CD1c-positive myeloid dendritic cell (primary cell): ENCODE data around the gene LRRC72.
A peak's percentile ranks its signal among the peaks of the same experiment; 100 is the strongest.
"Not testable (repeated sequence)": the region's sequence is repeated elsewhere in the genome, so short reads cannot be mapped to it uniquely, and the experiment has no call there.

Experiments
- DNase-seq: peaks from one replicate; pipeline ENCODE4 v3.0.0-alpha.2; 2016; ENCODE audit errors: extremely low spot score

The LRRC72 gene

DNA sequence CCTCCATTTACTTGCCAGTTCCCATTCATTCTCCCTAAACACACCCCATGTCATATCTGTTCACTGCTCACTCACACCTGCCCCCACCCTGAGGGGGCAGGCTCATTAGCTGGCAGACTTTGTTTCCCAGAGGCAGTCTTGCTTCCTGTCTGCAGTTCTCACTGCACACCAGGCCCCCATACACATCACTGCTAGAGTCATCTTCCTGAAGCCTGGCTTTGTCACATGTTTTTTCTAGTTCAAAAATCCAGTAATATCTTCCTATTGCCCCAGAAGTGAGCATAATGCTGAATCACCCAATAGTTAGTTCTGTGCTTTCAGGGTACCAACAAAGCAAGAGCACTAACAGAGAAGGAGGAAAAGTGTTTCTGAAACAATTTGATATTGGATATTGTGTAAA, 1.9 kb downstream of the LRRC72 start:
- no peak for DNase-seq

DNA sequence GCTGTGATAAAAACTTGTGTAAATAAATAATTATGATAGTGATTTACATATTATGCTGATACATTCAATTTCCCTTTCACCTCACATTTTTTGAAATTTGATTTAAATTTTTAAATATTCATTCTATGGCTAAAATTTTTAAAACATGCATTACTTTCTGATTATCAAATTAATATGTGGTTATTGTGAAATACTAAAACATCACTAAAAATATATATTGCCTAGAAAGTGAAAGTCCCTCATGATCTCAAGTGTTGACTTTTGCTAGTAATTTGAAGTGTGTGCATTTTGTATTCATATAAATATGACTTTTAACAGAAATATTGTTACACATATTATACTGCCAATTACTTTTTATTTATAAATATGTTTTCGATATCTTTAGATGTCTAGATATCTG, 3.1 kb downstream of the LRRC72 start:
- no peak for DNase-seq

DNA sequence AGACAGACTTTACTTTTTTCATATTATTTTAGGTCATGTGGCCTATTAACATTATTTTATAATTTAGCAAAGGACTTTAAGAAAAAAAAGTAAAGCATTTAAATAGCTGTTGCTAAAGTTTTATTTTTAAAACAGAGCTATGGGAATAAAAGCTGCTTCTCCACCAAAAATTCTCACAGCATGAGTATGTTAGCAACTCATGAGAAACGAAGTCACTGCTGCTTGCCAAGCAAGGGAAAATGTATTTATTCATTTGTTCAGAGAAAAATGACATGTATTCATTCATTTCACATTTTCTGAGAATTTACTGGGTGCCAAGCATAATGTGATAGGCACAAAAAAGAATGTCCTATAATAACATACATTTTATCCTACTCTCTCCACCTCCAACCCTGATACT, 5.1 kb downstream of the LRRC72 start:
- DNase-seq, result no peak

DNA sequence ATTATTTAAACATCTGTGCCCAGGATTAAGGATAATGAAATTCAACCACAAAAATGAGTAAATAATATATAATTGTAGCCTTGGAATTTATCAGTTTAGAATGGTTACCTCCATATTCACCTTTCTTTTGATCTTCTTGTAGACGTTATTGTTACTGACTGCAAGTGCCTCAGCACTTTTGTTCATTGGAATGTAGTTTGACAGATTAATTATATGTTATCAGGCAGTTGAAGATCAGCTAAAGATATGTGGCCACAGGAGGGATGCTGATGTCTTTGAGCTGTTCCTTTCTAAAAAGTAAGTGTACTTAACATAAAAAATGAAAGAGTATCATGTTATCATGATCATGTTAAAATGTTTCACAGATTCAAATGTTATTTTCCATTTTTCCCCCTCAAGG, 5.6 kb downstream of the LRRC72 start:
- DNase-seq, result no peak

DNA sequence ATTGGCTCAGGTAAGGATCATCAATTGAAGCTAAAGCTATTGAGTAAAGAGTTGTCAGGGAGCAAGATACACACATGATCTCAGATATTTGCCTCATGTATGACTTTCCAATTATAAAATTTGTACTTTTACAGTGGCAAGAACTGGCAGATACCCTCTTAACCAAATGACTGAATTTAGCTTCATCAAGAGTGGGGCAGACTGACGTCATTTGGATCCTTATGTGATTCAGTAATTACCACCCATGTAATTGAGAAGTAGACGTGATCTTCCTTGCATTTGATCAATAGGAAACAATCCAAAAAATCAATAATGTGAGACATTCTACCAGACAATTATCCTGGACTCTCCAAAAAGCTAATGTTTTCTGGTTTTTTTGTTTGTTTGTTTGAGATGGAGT, 8.9 kb downstream of the LRRC72 start:
- DNase-seq, result no peak

DNA sequence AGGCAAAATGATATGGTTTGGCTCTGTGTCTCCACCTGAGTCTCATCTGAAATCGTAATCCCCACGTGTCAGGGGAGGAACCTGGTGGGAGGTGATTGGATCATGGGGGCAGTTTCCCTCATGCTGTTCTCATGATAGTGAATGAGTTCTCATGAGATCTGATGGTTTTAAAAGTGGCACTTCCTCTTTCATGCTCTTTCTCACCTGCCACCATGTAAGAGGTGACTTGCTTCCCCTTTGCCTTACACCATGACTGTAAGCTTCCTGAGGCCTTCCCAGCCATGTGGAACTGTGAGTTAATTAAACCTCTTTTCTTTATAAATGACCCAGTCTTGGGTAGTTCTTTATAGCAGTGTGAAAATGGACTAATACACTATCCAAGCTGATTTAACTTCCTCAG, 13.9 kb downstream of the LRRC72 start:
- DNase-seq, result not testable (repeated sequence)

DNA sequence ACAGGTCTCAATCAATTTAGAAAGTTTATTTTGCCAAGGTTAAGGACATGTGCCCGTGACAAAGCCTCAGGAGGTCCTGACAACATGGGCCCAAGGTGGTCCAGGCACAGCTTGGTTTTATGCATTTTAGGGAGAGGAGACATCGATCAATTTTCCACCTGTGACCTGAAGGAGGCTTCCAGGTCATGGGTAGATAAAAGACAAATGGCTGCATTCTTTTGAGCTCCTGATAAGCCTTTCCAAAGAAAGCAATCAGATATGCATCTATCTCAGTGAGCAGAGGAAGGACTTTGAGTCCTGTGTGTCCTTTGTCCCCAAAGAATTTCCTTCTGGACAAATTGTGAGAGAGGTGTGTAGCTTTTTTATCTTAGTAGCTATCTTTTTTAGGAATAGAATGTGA, 15.8 kb downstream of the LRRC72 start:
- DNase-seq, result no peak

DNA sequence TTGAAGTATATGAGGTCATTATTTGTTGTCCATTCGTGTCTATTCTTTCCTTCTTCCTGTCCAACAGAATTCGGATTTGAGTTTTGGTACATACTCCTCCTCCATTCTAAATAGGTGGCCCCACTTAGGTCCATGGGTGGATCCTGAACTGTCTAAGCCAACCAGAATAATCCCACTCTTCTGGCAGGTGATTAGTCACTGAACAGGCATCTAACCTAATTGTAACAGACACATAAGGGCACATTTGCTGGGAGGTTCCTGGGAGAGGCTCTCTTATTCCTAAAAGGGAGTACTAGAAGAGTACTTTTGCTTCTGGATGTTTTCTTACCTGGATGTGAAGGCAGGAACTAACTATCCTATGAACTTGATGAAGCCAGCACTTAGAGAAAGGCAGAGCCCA, 16.8 kb downstream of the LRRC72 start:
- DNase-seq, result no peak

DNA sequence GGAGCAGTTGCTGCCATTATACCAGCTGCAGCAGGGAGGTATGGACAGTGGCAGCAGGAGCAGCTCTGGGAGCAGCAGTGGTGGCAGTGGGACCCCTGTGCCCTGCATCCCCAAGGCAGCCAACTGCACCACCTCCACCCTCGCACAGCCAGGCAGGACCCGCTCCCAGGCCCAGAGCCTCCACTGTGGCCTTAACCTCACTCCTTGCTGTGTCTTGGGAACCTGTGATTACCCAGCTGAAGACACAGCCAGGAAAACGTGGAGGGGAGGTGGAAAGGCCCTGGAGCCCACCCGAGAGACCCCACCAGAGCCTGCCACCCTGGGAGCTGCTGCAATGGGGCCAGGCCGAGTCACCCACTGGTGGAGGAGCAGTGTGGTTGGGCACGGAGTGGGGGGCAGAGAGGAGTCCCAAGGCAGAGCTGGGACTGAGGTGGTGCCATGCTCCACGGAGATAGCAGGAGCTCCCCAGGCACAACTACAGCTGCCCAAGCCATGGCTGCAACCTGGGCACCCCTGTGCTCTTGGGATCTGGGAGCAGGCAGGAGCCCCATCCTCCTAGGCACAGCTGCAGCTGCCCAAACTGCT, 20.4 kb downstream of the LRRC72 start:
- no peak for DNase-seq

DNA sequence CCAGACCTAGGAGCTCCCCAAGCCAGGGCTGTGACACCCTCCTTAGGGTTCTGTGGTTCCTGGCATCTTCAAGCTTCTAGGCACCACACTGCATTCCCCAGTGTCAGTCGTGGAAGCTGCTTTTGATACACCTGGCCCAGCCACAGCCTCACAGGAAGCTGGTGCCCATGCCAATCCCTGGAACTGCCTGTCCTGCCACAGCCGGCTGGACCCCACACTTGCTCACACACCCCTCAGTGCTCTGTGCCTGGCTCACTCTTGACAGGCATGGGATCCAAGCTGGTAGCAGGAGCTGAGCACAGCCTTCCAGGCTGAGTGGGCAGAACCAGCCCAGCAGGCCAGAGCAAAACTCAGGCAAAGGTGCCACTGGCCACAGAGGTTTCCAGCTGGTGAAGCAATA, 21.8 kb downstream of the LRRC72 start:
- DNase-seq, result no peak

DNA sequence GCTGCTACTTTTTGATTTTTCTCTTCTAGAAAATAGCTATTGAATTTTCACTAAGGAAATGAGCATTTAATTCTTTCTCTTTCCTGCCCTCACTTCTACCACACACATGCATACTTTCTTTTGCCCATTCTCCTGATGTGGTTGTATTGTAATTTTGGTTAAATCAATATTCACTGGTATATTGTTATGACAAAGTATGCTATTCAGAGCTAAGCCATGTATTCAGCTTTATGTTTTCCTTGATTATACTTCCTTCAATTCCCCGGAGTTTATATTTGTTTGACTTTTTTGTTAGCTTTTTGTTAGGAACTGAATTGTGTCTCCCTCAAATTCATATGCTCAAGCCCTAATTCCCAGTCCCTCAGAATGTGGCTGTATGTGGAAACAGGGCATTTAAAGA, 24.0 kb downstream of the LRRC72 start:
- no peak for DNase-seq

DNA sequence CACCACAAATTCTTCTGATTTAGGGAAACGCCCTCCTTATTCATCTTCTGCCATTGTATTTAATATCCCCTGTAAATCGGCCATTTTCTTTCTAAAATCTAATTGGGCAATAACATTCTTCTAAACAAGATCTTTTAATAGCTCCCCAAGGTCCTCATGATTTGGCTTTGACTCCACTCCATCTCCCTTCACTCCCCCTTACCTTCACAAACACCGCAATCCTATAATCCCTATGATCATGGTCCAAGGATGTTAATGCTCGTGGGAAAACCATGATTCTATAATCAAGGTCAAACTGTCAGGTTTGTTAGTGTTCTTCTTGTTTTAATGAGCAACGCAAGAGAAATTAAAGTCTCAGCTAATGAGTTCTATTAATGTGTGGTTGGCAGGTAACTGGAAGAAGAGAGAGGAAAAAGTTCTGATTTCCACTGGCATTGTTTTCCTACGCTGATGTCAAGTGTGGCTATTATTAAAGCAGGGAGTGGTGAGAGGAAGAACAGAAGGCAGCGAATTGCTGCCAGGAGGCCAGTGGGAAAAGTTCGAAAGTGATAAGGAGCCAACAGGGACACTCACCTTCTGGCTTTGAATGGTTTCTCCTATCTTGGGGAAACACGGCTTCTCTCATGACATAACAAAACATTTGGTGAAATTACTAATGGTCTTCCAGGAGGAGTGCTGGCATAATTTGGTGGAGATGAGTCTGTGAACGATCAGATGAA, 28.1 kb downstream of the LRRC72 start:
- DNase-seq, result no peak

DNA sequence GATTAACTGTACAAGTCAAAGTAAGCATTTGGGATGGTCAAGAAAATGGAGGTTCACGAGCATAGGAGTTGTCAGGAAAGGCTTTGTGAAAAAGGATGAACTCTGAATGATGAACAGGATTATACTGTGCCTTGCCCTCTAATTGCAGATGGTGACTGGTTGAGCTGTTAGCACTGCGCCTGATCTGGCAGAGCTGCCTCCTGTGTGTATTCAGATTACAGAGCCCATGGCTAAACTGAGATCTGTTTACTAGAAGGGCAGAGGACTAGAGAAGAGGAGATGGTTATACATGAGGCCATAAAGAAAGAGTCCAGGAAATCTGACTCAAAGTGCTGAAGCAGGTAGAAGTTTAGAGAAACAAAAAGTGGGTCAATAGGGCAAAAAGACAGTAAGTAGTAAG, 29.7 kb downstream of the LRRC72 start:
- DNase-seq, result no peak

DNA sequence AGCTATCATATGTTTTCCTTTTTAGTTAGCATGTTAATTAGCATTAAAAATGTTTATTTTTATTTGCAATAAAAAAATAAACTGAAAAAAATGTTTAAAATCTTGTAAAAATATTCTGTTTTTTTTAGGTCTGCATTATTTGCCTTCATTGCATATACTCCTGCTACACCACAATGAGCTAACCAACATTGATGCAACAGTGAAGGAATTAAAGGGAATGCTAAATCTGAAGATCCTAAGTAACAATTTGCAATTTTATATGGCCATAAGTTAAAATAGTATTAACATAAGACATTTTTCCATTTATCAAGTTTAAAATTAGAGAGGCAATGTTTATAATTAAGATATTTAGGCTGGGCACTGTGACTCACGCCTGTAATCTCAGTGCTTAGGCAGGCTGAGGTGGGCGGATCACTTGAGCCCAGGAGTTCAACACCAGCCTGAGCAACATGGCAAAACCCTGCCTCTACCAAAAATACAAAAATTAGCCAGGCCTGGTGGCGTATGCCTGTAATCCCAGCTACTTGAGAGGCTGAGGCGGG, 32.2 kb downstream of the LRRC72 start:
- DNase-seq, result no peak

DNA sequence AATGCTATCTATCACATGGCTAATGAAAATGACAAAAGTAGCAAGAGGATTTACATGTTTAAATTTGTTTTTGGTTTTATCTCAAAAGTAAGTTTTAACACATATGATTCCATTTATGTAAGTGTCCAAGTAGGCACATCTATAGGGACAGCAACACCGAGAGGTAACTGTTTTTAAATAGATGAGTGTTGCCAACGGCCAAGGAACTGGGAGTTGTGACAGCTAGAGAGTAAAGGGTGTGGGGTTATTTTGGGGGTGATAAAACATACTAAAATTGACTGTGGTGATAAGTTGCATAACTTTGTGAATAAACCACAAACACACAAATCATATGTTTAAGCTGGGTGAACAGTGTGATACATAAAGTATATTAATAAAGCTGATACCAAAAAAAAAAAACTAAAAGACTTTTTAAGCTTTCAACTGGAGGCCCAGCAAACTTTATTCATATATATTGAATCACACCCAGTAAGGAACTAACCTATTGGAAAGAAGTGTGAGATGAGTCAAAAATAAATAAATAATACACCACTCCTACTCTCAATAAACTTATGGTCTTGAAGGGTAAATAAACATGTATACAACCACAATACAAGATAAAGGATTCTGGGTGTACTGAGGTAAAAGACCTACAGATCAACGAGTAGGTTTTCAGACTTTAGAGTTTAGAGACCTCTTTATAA, 33.0 kb downstream of the LRRC72 start:
- DNase-seq, result no peak

DNA sequence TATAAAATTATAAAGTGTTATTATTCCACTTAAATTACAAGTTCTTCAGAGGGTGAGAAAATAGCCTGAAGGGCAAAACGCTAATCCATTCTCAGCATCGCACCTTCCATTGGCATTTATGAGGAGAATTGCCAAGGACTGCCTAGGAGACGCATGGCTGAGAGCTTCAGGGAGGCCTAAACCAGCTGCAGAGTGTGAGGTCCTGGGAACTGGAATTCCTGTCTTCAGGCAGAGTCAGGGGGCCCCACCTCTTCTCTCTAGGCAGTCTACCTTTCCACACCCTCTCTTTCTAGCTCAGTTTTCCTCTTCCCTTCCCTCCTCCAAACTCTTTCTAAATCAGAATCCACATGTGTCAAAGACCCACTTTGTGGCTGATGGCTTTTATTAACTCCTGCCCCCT, 35.3 kb downstream of the LRRC72 start:
- DNase-seq, result no peak

DNA sequence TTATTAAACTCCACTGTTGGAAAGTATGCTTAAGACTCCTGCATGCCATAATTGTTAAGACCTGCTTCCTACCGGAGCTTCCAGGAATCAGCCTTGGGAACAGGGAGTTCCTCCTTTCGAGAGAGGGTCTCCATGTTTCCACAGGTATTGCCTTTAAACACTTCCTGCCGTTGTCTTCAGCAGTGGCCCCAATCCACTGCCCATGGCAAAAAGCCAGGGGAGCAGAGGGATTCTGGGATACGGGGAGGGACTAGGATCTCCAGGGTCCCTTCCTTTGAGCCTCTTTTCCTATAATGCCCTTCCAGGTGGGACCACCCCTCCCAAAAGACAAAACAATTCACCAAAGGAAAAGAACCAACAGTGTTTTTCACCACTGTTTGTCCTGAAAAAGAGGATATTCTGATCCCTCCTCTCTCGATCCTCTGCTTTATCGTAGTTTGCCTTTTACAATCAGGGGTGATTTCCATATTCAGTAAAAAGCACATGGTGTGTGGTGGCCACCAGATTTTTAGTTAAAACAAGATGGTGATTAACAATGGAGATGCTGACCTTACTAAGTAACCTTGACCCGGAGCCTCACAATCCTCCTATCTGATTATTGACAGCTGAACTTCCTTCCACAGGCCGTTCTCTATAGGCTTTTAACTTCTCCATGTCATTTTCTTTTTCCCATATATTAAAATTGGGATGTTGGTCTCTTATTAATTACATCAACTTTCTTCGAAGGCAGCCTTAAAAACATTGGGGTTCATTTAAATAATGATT, 36.0 kb downstream of the LRRC72 start:
- no peak for DNase-seq

DNA sequence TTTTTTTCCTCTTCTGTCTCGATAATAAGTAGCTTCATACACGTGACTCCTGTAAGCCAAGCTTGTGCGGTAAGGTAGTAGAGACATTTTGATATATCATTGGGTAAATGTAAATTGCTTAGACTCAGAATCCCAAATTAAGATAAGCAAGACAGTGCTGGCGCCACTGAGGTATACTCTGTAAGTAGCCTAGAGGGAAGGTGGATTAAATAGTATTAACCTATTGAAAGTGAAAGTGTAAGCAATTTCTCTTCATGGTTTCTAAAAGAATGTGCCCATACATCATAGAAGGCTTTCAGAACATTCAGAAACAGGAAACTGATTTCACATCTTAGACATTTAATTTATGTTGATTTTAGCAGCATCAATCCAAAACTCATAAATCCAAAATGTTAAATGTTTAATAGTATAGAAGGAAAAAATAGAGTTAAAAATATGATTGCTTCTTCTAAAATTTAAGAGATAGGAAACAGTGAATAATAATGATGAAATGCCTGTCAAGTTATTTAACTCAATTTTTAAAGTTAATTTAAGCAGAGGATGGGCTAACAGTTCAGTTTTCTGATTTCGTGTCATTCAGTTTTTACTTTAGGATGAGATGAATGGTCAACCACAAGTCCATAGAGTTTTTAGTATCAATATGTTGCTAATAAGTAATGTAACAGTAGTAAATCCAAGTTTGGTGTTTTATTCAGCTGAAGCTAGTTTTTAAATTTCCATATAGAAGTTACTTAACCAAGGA, 36.8 kb downstream of the LRRC72 start:
- DNase-seq, result no peak

DNA sequence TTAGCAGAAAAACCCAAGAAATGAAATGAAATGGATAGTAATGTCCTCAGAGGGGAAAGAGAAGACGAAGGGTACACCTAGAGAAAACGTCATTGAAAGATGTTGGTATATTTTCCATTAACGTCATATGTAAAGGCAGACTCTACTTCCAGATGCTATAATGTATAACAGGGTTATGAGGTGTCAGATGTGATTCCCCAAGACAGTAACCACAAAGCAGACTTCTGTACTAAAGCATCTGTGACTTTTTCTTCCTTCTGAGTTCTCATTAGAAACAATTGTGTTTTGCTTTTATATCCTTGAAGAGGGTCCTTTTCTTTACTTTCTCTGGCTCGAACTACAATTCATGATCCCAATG, 37.4 kb downstream of the LRRC72 start:
- no peak for DNase-seq

DNA sequence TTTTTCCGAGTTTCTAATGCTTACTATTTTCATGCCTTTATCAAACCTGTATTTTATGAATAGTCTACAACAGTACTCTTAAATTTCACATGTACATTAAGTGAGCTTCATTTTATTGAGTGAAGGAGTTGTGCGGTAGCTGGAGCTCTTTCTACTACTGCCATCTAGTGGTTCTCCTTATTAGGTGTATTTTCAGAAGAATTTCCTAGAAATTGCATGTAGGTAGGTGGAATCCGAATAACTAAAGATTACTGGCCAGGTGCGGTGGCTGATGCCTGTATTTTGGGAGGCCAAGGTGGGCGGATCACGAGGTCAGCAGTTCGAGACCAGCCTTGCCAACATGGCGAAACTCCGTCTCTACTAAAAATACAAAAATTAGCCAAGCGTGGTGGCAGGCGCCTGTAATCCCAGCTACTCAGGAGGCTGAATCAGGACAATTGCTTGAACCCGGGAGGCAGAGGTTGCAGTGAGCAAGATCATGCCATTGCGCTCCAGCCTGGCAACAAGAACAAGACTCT, 38.3 kb downstream of the LRRC72 start:
- peak; percentile 55 for DNase-seq

DNA sequence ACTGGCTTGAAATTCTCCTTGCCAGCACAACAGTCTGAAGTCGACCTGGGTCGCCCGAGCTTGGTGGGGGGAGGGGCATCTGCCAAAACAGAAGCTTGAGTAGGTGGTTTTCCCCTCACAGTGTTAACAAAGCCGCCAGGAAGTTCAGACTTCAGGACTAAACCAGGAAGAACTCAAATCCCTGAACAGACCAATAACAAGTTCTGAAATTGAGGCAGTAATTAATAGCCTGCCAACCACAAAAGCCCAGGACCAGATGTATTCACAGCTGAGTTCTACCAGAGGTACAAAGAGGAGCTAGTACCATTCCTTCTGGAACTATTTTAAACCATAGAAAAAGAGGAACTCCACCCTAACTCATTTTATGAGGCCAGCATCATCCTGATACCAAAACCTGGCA, 45.3 kb downstream of the LRRC72 start:
- DNase-seq, result no peak

DNA sequence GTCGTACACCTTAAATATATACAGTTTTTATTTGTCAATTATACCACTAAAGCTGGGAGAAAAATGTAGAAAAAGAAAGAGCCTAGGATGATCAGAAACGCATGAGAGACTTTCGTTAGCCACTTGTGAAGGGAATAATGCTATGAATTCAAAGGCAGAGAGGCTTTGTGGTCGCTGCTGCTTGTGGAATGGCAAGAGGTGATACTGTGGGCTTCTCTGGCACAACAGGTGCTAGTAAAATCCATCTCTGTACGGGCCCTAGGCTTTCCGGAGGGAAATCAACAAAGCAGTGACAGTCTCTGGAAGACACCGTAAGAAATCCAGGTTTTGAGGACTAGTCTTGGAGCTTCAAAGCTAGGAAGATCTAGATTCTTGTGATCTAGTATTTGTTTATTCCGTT, 52.6 kb downstream of the LRRC72 start:
- DNase-seq, result no peak
